Measurements from ENCODE around the gene CYB5RL. TPM values are rescaled to one million over a fixed set of nuclear protein-coding genes. Genes with fewer than 3 reads are reported as not detected.

Gene CYB5RL
- total and polyA plus RNA-seq, 2 of the 8 experiments (the other 6 are each of a cell fraction or from before 2014, with no cell fraction given): 13.2 to 14.1 TPM

- peak in 1 of 2 experiments; percentile 44; a peak in 1 of 4 replicates for TF ChIP-seq SIN3A (conservative IDR thresholded peaks at IDR 0.05 in 1 of 2, IDR thresholded peaks at IDR 0.05 in 1 of 2; ENCODE audit: low read depth in 1 of 2, low read length in 2 of 2)
These were observed at the start of gene CYB5RL, which contains the start of gene MRPL37 (continued) for GRCh38 chr1:54199765-54200518.

Data from H1 (cell line).